Activated CD4-positive, alpha-beta T cell treated with anti-CD3 and anti-CD28 coated beads, Interleukin-2, amount 50 U/mL, for 24 hours (primary cell): ENCODE data around the gene CCDC178.

Source experiments
- DNase-seq, 2 donors: peaks; one replicate each; pipeline ENCODE4 v3.0.0-alpha.2; 2020; ENCODE audit warnings: low read depth in 1 of 2, low spot score in 1 of 2

Gene CCDC178

GRCh38 chr18:32918692-32919250 is 521.8 kb downstream of the CCDC178 start:
- no peak for DNase-seq

GRCh38 chr18:32915516-32915915 is 525.0 kb downstream of the CCDC178 start:
- no peak for DNase-seq

- no peak for DNase-seq
Observed at GRCh38 chr18:32911660-32912284, 528.7 kb downstream of the CCDC178 start.

GRCh38 chr18:32910694-32911296 is 529.7 kb downstream of the CCDC178 start:
- no peak for DNase-seq

- DNase-seq = no peak
Observed at GRCh38 chr18:32909798-32910561, 530.5 kb downstream of the CCDC178 start.

- no peak for DNase-seq
Observed at GRCh38 chr18:32908424-32908805, 532.1 kb downstream of the CCDC178 start.

- no peak for DNase-seq
Observed at GRCh38 chr18:32907648-32908423, 532.7 kb downstream of the CCDC178 start.

GRCh38 chr18:32907311-32907585 is 533.3 kb downstream of the CCDC178 start:
- DNase-seq = no peak

- DNase-seq = no peak
Observed at GRCh38 chr18:32906506-32907310, 533.8 kb downstream of the CCDC178 start.

GRCh38 chr18:32905651-32906050 is 534.9 kb downstream of the CCDC178 start:
- DNase-seq = no peak

GRCh38 chr18:32902568-32903330 is 537.8 kb downstream of the CCDC178 start:
- no peak for DNase-seq

GRCh38 chr18:32899819-32900218 is 540.7 kb downstream of the CCDC178 start:
- no peak for DNase-seq

GRCh38 chr18:32896776-32897547 is 543.6 kb downstream of the CCDC178 start:
- DNase-seq = no peak

GRCh38 chr18:32893915-32894314 is 546.6 kb downstream of the CCDC178 start:
- DNase-seq = no peak

GRCh38 chr18:32891797-32892196 is 548.7 kb downstream of the CCDC178 start:
- DNase-seq = no peak

GRCh38 chr18:32891130-32891529 is 549.4 kb downstream of the CCDC178 start:
- DNase-seq = no peak

- no peak for DNase-seq
Observed at GRCh38 chr18:32889615-32890593, 550.6 kb downstream of the CCDC178 start.

- DNase-seq = no peak
Observed at GRCh38 chr18:32888306-32888705, 552.2 kb downstream of the CCDC178 start.
